Naive B cell (primary cell): ENCODE data around the gene CAMKK2. TPM values are rescaled to one million over a fixed set of nuclear protein-coding genes. Genes with fewer than 3 reads are reported as not detected.
"Not testable (repeated sequence)": the region's sequence is repeated elsewhere in the genome, so short reads cannot be mapped to it uniquely, and the experiment has no call there.

Experiments
- ATAC-seq, 2 donors: fragments of 150-1000 bp; cut with Tn5 transposase; 2 replicates each; pipeline ENCODE4 v1.10.0; 2021; ENCODE audit warnings: low read depth in 2 of 2, mild to moderate bottlenecking in 2 of 2, moderate library complexity in 2 of 2
- DNase-seq: peaks from one replicate; pipeline ENCODE4 v3.0.0; 2022
- H3K27ac Mint-ChIP-seq, 6 donors: one replicate each; pipeline ENCODE4 v1.8.0; 2020 to 2022; ENCODE audit warnings: mild to moderate bottlenecking in 6 of 6, mixed read lengths in 6 of 6, moderate library complexity in 5 of 6, inconsistent platforms in 2 of 6
- H3K27me3 Mint-ChIP-seq, 3 donors: one replicate each; pipeline ENCODE4 v1.8.0; 2021 to 2022; ENCODE audit warnings: mixed read lengths in 3 of 3, mild to moderate bottlenecking in 1 of 3
- H3K36me3 Mint-ChIP-seq, 2 donors: one replicate each; pipeline ENCODE4 v1.8.0; 2020 to 2022; ENCODE audit warnings: mixed read lengths in 2 of 2, inconsistent platforms in 1 of 2, mild to moderate bottlenecking in 1 of 2
- H3K4me1 Mint-ChIP-seq, 3 donors: one replicate each; pipeline ENCODE4 v1.8.0; 2020 to 2022; ENCODE audit warnings: mixed read lengths in 3 of 3, inconsistent platforms in 1 of 3, mild to moderate bottlenecking in 1 of 3, moderate library complexity in 1 of 3
- H3K4me3 Mint-ChIP-seq, 8 donors: one replicate each; pipeline ENCODE4 v1.8.0; 2020 to 2022; ENCODE audit warnings: mild to moderate bottlenecking in 8 of 8, mixed read lengths in 8 of 8, moderate library complexity in 8 of 8, inconsistent platforms in 2 of 8
- H3K9me3 Mint-ChIP-seq, 7 donors: one replicate each; pipeline ENCODE4 v1.8.0; 2020 to 2022; ENCODE audit warnings: mixed read lengths in 7 of 7, mild to moderate bottlenecking in 5 of 7, inconsistent platforms in 2 of 7, moderate library complexity in 1 of 7
- polyA plus RNA-seq, 6 donors: library from polyadenylated mRNA; unstranded; fragments of 300-500 nt; fragmentation: Illumina TruSeq; gene quantifications; one replicate each; pipeline ENCODE4 v1.2.3, GENCODE V29; 2021; ENCODE audit warnings: low read depth in 6 of 6

CAMKK2 gene
- polyA plus RNA-seq, 6 donors from 2014 or later = 5.3 to 12.0 (median 8.3) TPM

GRCh38 chr12:121323908-121324307, 27.4 kb upstream of the CAMKK2 start:
- Mint-ChIP-seq H3K27me3 (no peaks in the 10 kb centered on the region), H3K27ac (peak overlapping the region in 2 of 6 donors; percentile 15 to 28), H3K4me3 (no peak overlapping the region), H3K4me1 (no peaks in the 10 kb centered on the region), H3K36me3 (peaks cover 13 to 15% of the 10 kb centered on the region in 2 donors), H3K9me3 (no peaks in the 10 kb centered on the region)
- DNase-seq = no peak
- no peak for ATAC-seq

- Mint-ChIP-seq H3K4me3 (no peak overlapping the region), H3K4me1 (peaks cover 0 to 4% (median 0%) of the 10 kb centered on the region in 3 donors), H3K9me3 (no peaks in the 10 kb centered on the region), H3K27ac (peak overlapping the region in 2 of 6 donors; percentile 49 to 54), H3K36me3 (peaks cover 0 to 8% of the 10 kb centered on the region in 2 donors), H3K27me3 (no peaks in the 10 kb centered on the region)
- no peak for DNase-seq
- ATAC-seq = no peak
These were observed 21.6 kb upstream of the CAMKK2 start for GRCh38 chr12:121318121-121318520.

DNA sequence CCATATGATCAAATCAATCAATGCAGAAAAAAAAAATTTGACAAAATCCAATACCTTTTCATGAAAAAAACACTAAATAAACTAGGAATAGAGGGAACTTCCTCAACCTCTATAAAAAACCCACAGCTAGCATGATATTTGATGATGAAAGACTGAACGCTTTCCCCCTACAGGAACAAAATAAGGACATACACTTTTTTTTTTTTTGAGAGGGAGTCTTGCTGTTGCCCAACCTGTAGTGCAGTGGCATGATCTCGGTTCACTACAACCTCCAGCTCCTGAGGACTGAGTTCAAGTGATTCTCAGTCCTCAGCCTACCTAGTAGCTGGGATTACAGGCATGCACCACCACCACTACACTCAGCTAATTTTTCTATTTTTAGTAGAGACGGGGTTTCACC, 17.9 kb upstream of the CAMKK2 start:
- Mint-ChIP-seq H3K27ac (no peak overlapping the region), H3K27me3 (no peaks in the 10 kb centered on the region), H3K36me3 (peaks cover 9 to 16% of the 10 kb centered on the region in 2 donors), H3K4me3 (no peak overlapping the region), H3K4me1 (peaks cover 5 to 24% (median 9%) of the 10 kb centered on the region in 3 donors), H3K9me3 (no peaks in the 10 kb centered on the region)
- ATAC-seq (no peak), DNase-seq (no peak)

DNA sequence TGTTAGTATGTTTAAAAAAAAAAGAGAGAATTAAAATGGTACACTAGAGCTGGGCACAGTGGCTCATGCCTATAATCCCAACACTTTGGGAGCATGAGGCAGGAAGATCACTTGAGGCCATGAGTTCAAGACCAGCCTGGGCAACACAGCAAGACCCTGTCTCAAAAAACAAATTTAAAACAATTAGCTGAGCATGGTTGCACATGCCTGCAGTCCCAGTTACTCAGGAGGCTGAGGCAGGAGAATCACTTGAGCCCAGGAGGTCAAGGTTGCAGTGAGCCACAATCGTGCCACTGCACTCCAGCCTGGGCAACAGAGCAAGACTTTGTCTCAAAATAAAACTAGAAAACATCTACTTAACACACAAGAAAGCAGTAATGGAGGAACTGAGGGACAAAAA, 13.7 kb upstream of the CAMKK2 start:
- H3K27ac Mint-ChIP-seq = peak overlapping the region in 2 of 6 donors; percentile 22 to 84

DNA sequence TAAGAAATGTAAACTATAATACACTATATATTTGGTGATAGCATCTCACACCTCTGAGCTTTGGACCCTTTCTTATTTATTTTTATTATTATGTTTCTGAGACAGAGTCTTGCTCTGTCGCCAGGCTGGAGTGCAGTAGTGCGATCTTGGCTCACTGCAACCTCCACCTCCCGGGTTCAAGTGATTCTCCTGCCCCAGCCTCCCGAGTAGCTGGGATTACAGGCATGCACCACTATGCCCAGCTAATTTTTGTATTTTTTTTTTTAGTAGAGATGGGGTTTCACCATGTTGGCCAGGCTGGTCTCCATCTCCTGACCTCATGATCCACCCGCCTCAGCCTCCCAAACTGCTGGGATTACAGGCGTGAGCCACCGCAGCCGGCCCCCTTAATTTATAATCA, 10.9 kb upstream of the CAMKK2 start:
- not testable (repeated sequence) for DNase-seq, H3K4me3 Mint-ChIP-seq, H3K9me3 Mint-ChIP-seq, ATAC-seq, H3K27me3 Mint-ChIP-seq
- peak overlapping the region in 1 of 6 donors; percentile 34 for H3K27ac Mint-ChIP-seq
- H3K36me3 Mint-ChIP-seq = peaks cover 16 to 18% of the 10 kb centered on the region in 2 donors
- peaks cover 13 to 40% (median 21%) of the 10 kb centered on the region in 3 donors for H3K4me1 Mint-ChIP-seq

More for the DNA sequence above, 13.7 kb upstream of the CAMKK2 start:
- DNase-seq, H3K27me3 Mint-ChIP-seq, ATAC-seq, H3K9me3 Mint-ChIP-seq, H3K4me3 Mint-ChIP-seq: not testable (repeated sequence)
- peaks cover 16 to 18% of the 10 kb centered on the region in 2 donors for H3K36me3 Mint-ChIP-seq
- H3K4me1 Mint-ChIP-seq = peaks cover 8 to 33% (median 11%) of the 10 kb centered on the region in 3 donors

DNA sequence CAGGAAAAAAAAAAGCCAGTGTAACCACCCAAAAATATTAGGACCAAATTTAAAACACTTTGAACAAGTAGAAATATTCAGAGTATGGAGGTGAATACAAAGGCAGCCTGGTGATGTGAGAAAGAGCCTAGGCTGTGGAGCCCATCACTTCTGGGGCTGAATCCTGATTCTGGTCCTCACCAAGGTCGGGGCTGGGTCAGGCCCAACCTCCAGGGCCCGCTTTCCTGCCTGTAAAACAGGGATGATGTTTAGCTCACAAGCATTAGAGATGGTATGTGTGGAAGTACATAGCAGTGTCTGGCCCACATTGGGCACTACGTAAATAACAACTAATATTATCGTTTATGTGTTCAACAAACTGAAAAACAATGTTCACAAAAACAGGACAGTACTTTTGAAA, 7.8 kb upstream of the CAMKK2 start:
- ATAC-seq = no peak
- no peak for DNase-seq
- no peaks in the 10 kb centered on the region for H3K9me3 Mint-ChIP-seq
- no peak overlapping the region for H3K4me3 Mint-ChIP-seq
- H3K27me3 Mint-ChIP-seq = no peaks in the 10 kb centered on the region
- H3K36me3 Mint-ChIP-seq = peaks cover 7 to 10% of the 10 kb centered on the region in 2 donors
- peaks cover 4 to 20% (median 15%) of the 10 kb centered on the region in 3 donors for H3K4me1 Mint-ChIP-seq
- no peak overlapping the region for H3K27ac Mint-ChIP-seq

DNA sequence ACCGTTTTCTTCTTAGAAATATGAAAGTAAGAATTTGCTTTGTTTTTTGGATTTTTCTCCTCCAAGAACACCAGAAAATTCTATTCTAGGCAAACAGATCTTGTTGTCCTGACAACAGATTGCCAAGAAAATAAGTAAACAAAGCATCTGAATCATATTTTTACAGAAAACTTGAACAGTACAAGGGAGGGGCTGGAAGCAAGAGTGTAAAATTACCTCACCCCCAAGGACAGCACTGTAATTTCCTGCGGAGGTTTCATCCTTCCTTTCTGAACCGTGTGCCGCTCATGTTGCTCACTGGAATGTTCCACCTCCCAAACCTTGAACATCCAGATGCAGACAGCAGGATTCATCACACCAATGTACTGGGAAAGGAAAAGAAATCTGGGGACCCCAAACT, 5.4 kb upstream of the CAMKK2 start:
- DNase-seq (no peak), ATAC-seq (no peak)
- Mint-ChIP-seq H3K4me3 (no peak overlapping the region), H3K36me3 (no peaks in the 10 kb centered on the region), H3K9me3 (no peaks in the 10 kb centered on the region), H3K27me3 (no peaks in the 10 kb centered on the region), H3K4me1 (peaks cover 8 to 31% (median 21%) of the 10 kb centered on the region in 3 donors), H3K27ac (peak overlapping the region in 2 of 6 donors; percentile 21 to 36)

DNA sequence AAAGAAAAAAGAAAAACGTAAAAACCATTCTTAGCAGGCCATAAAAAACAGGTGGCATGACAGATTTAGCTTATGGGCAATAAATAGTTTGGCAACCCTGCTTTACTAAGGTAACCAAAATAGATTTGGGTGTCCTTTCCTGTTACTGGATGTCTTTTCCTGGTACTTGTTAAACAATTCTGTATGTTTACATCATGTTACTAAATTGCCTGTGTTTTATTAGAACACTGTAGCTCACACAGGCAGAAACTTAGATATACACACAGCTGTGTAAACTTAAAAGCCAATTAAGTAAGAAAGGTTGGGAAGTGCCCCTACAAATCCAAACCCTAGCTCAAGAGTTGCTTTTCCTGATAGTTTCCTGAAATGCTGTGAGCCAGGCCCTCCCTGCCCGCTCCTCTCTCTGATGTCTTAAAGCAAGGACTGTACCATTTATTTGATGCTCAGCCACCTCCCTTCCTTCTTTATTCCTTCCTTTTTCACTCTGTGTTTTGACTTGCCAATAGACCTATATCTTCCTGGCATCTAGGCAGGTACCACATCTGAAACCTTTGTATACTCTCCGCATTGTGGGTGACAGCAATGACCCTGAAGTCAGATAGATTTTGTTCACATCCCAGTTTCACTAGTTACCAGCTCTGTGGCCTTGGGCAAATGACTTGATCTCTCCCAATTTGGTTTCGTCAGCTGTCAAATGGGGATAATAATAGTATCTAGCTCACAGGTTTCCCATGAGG, 3.7 kb upstream of the CAMKK2 start:
- Mint-ChIP-seq H3K9me3 (no peaks in the 10 kb centered on the region), H3K4me3 (peak overlapping the region in 2 of 8 donors; percentile 44), H3K4me1 (peaks cover 13 to 26% (median 23%) of the 10 kb centered on the region in 3 donors), H3K27me3 (no peaks in the 10 kb centered on the region), H3K27ac (peak overlapping the region in 2 of 6 donors; percentile 49 to 72), H3K36me3 (no peaks in the 10 kb centered on the region)
- no peak for ATAC-seq
- DNase-seq = no peak

- Mint-ChIP-seq H3K4me3 (peak overlapping the region in 2 of 8 donors; percentile 44), H3K27ac (peak overlapping the region in 2 of 6 donors; percentile 49 to 72), H3K4me1 (peaks cover 12 to 24% (median 23%) of the 10 kb centered on the region in 3 donors), H3K36me3 (no peaks in the 10 kb centered on the region), H3K27me3 (no peaks in the 10 kb centered on the region), H3K9me3 (no peaks in the 10 kb centered on the region)
- DNase-seq (no peak), ATAC-seq (no peak)
These were observed 3.2 kb upstream of the CAMKK2 start for GRCh38 chr12:121299662-121300061.

DNA sequence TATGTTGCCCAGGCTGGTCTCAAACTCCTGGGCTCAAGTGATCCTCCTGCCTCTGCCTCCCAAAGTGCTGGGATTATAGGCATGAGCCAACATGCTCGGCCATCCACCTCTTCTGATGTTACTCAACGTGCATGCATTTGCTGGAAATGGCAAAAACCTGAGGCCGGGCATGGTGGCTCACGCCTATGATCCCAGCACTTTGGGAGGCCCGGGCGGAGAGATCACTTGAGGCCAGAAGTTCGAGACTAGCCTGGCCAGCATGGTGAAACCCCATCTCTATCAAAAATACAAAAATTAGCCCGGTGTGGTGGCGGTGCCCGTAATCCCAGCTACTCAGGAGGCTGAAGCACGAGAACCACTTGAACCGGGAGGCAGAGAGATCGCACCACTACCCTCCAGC, 1.9 kb upstream of the CAMKK2 start:
- peaks cover 12 to 22% (median 17%) of the 10 kb centered on the region in 3 donors for H3K4me1 Mint-ChIP-seq
- not testable (repeated sequence) for H3K36me3 Mint-ChIP-seq, H3K9me3 Mint-ChIP-seq, H3K27me3 Mint-ChIP-seq, DNase-seq, ATAC-seq
- H3K4me3 Mint-ChIP-seq = peak overlapping the region in 7 of 8 donors; percentile 84 to 93 (median 89)
- H3K27ac Mint-ChIP-seq = peak overlapping the region in 1 of 6 donors; percentile 76

DNA sequence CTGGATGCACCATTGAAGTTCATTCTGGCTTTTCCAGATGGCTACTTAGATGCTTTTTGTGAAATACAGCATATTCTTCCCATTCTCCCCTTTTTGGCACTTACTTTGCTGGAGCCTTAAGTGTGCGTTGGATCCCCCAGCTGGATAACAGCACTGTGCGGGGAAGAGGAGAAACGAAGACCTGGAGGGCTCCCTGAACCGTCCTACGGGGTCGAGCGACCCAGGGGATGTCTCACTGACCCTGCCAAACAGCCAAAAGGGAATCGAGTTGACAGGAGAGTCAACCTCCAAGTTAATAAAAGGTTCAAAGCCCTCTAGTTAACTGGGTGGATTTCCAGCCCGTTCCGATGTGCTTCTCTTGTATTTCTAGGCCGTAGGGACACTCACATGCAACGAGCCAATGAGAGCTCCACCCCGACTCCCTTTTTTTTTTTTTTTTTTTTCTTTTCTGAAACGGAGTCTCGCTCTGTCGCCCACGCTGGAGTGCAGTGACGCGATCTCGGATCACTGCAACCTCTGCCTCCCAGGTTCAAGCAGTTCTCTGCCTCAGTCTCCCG, 1.0 kb upstream of the CAMKK2 start:
- Mint-ChIP-seq H3K27me3 (no peaks in the 10 kb centered on the region), H3K4me1 (peaks cover 12 to 22% (median 17%) of the 10 kb centered on the region in 3 donors), H3K36me3 (no peaks in the 10 kb centered on the region), H3K27ac (peak overlapping the region in 5 of 6 donors; percentile 47 to 88 (median 83)), H3K4me3 (peak overlapping the region; percentile 84 to 93 (median 90)), H3K9me3 (no peaks in the 10 kb centered on the region)
- DNase-seq (no peak), ATAC-seq (no peak)

DNA sequence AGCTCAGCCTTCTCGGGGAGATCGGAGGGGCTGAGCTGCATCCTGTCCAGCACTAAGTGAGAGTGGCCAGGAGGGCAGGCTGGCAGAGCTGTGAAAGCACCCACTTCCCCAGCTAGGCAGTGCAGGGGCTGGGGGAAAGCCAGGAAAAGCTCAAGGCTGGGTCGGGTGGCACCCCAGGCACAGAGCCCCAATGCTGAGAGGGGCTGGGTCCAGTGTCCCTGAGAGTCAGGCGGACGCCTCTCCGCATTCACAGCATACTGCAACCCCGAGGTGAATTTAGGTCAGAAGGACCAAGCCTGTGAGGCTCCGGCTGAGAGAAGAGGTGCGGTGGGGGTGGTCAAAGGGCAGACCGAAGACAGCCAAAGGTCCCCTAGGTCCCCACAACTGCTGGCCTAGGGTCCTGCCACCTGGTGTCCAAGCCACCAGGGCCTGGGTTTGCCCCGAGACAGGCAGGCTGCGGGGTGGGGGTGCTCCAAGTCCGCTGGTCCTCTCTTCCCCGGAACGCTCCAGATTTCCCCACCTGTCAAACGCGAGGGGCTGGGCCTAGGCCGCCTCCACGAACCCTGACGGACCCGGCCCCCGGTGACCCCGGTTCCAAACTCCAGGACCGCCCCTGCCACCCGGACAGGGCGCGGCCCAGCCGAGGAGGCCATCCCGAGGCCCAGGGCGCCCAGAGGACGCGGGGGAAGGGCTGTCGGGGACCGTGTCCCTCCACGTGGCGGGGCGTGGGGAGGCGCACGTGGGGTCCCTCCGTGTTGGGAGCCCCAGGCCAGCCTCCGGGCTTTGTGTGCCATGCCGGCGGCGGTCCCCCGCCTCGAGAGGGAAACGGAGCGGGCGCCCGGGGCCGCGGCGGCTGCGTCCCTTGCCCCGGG, 527 bp downstream of the CAMKK2 start:
- Mint-ChIP-seq H3K4me3 (peak overlapping the region; percentile 84 to 94 (median 87)), H3K27ac (peak overlapping the region in 4 of 6 donors; percentile 18 to 82 (median 48)), H3K27me3 (no peaks in the 10 kb centered on the region), H3K9me3 (no peaks in the 10 kb centered on the region), H3K36me3 (no peaks in the 10 kb centered on the region), H3K4me1 (peaks cover 12 to 24% (median 17%) of the 10 kb centered on the region in 3 donors)
- peak; percentile 15 for ATAC-seq
- DNase-seq = no peak

DNA sequence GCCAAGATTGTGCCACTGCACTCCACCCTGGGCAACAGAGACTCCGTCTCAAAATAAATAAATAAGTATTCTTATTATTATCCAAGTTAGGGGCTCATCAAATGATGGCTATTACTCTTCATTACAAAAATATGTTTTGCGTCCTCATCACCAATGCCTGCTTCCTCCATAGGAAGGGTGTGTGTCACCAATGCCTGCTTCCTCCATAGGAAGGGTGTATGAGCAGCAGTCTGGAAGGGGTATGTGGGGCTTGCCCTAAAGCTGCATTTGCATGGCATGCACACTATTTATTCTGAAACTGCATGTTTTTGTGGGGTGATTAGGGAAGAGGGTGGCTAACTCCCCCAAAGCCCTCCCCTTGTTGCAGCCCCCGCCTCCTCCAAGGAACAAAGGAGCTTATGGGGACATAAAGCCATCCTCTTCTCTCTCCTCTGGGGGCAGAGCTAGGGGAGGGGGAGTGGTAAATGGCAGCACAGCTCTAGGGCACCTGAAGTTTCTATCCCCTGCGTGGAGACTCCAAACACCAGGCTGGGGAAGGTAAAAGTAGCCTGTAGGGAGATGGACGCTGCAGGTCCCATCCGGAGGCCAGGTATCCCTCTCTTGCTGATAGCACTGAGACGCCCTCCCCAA, 1.3 kb downstream of the CAMKK2 start:
- Mint-ChIP-seq H3K4me1 (peaks cover 12 to 24% (median 17%) of the 10 kb centered on the region in 3 donors), H3K27ac (peak overlapping the region in 3 of 6 donors; percentile 18 to 82 (median 76)), H3K4me3 (peak overlapping the region; percentile 84 to 94 (median 87)), H3K9me3 (no peaks in the 10 kb centered on the region), H3K27me3 (no peaks in the 10 kb centered on the region), H3K36me3 (no peaks in the 10 kb centered on the region)
- DNase-seq (no peak), ATAC-seq (no peak)
